ENCODE measurements around the gene FN3K.
"Not testable (repeated sequence)": the region's sequence is repeated elsewhere in the genome, so short reads cannot be mapped to it uniquely, and the experiment has no call there.

FN3K gene

DNA sequence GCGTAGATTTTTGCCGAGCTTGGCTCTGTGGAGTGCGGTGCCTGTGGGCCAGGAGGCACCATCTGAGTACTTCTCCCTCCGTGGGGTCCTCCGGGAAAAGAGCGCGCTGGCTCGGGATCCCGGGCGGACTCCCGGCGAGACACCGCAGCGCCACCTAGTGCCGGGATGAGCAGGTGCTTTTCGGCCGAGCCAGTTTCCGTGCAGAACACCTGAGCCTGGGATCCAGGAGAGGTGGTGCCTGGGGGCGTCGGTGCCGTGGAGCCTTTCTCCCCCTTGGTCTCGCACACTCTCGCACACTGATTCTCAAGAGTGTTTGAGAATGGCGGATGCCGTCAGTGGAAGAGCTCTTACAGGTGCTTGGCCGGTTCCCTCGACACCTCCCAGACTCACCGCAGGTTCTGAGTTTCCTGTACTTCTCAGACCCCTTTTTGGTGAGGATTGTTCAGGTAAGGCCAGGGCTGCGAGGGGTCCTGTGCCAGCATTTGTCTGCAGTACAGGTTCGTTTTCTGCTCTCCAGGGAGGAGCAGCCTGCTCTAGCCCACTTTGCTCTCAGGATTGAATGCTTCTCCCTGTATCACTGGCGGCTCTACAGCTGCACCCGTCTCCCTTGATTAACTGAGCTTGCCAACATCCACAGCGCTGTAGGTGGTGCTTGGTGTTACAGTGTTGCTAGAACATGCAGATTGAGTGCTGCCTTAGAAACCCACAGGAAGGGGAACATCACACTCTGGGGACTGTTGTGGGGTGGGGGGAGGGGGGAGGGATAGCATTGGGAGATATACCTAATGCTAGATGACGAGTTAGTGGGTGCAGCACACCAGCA is 39.8 kb downstream of the FN3K start:
- peak; percentile 28 for DNase-seq (ENCODE audit: low read depth)

DNA sequence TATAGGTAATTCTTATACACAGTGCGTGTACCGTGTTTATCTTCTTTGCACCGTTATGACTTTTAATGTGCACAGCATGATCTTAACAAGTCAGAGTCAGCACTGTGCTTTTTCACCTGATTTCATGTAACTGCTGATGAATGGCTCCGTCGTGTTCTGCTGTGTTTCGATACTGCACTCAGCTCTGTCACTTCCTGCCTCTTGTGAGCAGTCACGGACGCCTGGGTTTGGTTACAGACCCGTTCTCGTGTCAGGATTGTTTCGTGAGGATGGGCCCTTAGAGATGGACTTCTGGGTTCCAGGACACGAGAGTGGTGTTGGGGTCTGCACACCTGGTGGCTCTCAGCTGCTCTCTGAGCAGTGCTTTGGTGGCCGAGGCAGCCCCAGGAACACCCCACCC is 41.0 kb downstream of the FN3K start:
- DNase-seq (ENCODE audit: low read depth) = no peak

DNA sequence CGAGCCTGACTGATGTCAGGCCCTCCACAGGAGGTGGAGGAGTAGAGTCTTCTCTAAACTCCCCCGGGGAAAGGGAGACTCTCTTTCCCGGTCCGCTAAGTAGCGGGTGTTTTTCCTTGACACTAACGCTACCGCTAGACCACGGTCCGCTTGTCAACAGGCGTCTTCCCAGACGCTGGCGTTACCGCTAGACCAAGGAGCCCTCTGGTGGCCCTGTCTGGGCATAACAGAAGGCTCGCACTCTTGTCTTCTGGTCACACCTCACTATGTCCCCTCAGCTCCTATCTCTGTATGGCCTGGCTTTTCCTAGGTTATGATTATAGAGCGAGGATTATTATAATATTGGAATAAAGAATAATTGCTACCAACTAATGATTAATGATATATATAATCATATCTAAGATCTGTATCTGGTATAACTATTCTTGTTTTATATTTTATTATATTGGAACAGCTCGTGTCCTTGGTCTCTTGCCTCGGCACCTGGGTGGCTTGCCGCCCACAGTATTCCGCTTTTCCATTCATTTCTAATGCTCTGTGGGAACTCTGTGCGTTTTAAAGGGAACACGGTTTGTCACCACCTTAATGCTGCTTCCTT is 42.5 kb downstream of the FN3K start:
- DNase-seq (ENCODE audit: low read depth) = not testable (repeated sequence)

DNA sequence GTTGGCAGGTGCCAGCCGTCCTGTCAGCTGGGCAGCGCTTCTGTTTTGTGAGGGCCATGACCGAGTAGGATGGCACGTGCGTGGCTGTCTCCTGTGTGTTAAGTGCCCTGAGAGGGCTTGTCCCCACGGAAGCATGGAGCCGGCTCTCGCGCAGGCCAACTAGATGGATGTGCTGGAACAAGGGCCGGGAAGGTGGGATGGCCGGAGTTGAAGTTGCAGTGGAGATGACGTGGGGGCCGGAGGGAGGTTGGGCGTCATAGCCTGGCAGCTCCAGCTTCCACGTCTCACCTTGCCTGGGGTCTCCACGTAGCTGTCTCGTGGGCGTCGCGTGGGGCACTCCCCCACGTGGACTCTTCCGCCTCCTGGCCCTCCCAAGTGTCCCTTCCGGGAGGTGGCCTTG is 44.1 kb downstream of the FN3K start:
- DNase-seq (ENCODE audit: low read depth) = no peak

DNA sequence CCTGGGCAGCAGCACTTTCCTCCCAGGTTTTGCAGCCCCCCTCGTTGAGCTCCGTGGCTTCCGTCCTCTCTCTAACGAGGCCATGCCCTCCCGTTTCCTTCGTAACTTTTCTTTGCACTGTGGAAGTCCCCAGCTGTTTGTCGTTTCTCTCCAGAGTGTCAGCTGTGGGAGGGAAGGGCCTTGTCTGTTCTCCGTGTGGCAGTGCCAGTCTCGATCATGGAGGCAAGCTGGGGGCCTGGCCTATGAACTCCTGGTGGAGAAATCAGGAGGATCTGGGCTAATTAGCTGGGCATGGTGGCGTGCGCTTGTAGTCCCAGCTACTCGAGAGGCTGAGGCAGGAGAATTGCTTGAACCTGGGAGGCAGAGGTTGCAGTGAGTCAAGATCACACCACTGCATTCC is 44.8 kb downstream of the FN3K start:
- DNase-seq (ENCODE audit: low read depth) = no peak

DNA sequence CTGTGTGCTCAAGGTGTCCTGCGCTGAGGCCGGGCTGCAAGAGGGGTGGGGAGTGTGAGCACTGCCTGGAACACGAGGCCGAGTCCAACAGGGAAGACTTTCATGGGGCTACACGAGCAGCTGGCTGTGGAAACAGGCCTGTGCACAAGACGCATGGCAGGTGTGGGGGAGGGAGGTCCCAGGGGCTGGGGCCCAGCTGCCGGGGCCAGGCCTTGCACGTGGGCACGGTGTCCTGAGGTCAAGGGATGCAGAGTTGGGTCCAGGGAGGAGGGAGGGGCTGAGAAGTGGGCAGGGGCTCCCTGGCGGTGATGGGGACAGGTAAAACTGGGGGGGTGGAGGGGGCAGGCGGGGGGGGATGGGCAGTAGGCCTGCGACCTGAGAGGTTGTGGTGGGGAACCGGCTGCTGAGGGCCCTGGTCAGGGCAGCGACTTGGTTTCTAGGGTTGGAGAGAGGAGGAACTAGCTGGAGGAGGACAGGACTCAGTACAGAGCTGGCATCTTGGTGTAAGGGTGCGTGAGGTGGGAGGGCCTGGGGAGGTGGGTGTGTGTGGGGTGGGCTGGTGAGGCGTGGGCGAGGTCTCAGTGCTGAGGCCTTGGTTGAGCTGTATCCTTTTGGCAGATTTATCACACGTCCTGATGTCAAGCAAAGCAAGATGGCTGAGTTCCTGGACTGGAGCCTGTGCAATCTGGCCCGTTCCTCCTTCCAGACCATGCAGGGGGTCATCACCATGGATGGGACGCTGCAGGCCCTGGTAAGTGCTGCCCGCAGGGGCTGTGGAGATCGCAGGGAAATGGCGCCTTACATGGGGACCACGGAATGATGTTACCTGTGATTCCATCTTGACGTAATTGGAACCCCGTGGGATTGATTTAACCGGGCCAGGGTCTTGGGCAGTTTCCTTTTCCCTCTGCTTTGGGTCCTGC is 45.8 kb downstream of the FN3K start:
- DNase-seq (ENCODE audit: low read depth) = no peak

DNA sequence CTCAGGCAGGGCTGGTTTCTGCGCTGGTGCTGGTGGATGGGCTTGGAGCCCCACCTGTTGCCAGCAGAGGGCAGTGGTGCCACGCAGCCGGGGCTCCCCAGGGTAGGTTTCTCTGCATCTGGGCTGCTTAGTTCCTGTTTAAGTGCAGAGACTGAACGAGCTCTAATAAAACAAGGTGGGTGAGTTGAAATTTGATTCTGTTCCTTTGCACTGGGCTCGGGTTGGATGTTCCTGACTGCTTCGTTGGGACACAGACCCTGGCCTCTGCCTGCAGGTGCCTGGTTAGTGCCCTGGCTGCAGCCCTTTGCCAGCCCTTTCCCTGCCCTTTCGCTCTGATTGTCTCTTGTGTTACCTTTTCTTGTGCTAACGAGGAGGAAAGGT is 46.5 kb downstream of the FN3K start:
- DNase-seq (ENCODE audit: low read depth) = peak; percentile 69

DNA sequence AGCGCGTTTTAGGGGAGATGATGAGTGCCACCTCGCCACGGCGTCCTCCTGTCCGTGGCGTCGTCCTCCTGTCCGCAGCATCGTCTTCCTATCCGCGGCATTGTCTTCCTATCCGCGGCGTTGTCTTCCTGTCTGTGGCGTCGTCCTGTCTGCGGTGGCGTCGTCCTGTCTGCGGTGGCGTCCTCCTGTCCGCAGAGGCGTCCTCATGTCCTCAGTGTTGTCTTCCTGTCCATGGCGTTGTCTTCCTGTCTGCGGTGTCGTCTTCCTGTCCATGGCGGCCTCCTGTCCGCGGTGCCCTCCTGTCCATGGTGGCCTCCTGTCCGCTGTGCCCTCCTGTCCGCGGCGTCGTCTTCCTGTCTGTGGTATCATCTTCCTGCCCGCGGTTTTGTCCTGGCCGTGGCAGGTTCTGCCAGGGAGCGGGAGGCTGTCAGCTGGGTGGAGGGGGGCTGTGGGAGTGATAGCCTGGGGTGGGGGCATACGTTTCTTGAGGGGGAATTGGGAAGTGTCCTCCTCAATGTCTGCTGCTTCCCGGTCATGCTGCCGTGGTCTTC is 47.3 kb downstream of the FN3K start:
- DNase-seq (ENCODE audit: low read depth) = no peak

DNA sequence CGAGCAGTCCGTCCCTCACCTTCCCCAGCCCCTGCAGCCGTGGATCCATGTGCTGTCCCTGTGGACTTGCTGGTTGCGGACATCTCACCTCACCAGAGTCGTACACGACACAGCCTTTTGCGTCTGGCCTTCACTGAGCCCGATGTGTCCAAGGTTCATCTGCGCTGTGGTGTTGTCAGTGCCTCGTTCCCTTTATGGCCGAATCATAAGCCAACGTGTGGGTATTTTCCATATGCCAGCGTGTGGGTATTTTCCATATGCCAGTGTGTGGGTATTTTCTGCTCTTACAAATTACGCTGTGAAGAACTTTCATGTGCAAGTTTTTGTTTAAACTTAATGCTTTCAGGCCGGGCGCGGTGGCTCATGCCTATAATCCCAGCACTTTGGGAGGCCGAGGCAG is 48.1 kb downstream of the FN3K start:
- no peak for DNase-seq (ENCODE audit: low read depth)

DNA sequence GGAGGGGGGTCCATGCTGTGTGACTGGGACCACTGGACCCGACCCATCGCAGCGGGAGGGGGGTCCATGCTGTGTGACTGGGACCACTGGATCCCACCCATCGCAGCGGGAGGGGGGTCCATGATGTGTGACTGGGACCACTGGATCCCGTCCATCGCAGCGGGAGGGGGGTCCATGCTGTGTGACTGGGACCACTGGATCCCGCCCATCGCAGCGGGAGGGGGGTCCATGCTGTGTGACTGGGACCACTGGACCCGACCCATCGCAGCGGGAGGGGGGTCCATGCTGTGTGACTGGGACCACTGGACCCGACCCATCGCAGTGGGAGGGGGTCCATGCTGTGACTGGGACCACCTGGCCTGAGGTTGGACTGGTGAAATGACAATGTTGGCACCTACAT is 50.2 kb downstream of the FN3K start:
- not testable (repeated sequence) for DNase-seq (ENCODE audit: low read depth)

DNA sequence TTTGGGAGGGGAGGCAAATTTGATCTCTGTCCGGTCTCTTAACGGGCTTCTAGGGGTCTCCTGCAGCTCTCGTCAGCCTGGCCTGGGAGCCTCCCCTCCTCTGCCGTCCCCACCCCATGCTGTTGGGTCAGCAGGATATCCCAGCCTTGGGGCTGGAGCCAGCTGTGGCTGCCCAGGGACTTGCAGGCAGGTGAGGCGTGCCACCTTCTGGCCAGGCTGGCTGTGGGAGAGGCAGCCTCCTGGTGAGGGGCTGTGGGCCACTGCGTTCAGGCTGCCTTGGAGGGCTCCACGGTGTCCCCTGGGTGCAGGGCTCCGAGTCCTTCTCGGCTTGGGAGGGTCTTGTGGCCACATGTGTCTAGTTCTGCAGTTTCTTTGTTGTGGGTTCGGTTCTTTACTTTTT is 51.0 kb downstream of the FN3K start:
- no peak for DNase-seq (ENCODE audit: low read depth)

DNA sequence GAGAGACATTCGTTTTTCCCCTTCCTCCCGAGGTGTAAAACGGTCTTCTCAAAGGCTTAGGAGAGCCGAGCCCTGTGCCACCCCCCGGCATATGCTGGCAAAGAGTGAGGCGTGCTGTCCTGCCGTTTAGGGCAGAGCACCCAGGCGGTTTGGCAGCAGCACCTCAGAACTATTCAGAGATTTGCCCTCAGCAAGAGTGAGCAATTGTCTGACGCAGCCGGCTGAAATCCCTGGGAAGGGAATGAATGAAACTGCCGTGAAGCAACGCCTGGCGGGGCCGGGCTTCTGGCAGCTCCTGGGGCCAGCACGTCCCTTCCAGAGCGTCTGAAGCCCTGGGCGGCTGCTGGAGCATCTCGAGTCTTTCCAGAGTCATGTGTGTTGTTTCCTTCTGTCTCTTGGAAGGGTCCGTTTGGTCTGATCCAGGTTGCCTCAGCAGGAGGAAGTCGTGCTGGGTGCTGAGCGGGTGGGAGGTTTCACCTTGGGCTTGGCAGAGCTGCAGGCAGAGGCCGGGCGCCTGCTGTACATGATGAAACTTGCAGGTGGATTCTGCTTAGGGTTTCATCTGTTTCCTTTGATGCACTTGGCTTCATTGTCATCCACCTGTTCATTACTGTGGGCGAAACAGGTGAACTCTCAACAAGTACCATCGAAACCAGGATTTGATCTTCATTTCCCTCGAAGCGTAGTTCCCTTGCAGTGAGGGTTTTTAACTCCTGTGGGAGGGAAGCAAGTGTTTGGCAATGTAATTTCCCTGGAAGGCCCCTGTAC is 51.9 kb downstream of the FN3K start:
- no peak for DNase-seq (ENCODE audit: low read depth)

DNA sequence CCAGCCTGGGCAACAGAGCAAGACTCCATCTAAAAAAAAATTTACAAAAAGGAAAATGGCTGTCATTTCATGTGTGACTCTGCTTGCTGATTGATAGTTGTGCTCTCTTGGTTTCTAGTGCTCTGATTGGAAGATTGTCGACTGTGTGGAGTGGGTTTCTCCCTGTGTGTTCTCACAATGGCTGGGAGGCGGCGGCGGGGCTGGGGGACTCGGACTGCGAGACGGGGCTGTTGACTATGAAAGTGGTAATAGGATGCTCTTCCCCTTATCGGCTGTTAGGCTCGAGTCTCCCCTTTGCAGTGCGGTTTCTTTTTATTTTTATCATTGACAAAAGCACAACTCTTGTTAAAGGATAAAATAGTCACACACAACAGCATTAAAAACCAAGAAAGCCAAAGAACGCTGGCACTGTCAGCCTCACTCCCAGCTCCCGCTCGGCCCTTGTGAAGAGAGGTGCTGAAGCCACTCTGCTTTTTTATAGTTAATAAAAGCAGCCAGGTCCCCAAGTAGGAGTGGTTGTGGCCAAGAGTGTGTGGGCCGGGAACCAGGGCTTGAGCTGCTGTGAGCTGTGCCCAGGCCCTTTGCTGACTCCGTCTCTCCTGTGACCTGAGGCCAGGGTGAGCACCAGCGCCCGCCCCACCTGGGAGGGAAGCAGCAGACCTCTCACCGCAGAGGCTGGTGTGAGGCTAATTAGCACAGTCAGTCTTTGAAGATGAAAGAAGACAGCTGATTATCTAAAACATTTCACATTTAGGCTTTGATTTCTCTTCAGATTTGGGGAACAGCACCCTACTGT is 53.0 kb downstream of the FN3K start:
- DNase-seq (ENCODE audit: low read depth) = no peak

DNA sequence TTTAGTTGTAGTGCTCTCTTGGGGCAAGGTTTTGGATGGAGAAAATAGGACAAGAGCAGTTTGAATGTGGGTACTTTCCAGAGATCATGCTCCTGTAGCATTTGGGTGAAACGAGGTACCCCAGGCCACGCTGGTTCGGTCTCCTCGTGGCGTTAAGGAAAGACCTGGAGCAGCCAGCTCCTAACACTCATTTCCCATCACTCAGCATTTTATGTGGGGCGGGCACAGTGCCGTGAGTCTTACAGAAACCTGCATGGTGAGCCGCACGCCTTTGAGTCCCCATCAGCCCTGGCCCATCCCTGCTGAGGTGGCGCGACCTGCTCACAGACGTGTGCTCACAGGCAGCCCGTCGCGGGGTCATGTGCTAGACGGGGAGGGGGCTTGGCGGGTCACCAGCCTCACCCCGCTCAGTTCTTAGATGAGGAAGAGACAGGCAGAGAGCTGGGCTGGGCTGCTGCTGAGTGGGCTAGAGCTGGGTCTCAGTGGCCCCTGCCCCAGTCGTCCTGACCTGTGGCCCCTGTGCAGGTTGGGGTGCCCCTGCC is 53.7 kb downstream of the FN3K start:
- no peak for DNase-seq (ENCODE audit: low read depth)

DNA sequence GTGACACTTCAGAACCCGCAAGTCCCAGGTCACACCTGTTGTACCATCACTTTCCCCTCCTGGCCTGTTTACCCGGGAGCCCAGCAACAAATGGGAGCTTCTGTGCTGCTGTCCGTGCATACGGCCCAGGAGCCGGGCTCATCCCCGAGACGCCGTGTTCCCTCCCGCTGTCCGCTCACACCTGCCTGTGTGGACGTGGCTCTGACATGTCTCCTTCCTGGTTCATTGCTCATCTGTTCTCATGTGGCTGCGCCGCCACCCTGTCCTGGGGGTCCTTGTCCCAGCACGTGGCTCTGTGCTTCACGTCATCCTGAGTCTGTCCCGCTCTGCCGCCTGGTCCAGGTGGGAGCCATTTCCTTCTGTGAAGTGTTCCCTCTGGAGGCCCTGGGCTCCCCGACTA is 54.4 kb downstream of the FN3K start:
- DNase-seq (ENCODE audit: low read depth) = no peak

DNA sequence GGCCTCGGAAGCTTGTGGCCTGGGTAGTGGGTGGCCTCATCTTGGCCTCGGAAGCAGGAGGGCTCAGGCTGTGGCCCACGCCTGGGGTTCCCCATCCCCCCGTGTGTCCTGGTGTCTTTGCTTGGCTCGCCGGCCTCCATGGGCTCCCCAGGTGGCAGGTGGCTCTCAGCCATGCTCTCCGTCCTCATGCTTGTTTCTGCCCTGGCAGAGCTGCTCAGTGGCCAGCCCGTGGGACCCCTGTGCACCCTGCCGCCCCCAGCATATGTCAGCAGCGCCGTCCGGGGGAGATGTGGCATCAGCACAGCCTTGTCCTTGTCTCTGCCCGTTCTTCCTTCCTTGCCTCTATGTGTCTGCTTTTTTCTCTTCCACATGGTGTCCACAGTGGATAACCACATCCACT is 55.0 kb downstream of the FN3K start:
- no peak for DNase-seq (ENCODE audit: low read depth)

DNA sequence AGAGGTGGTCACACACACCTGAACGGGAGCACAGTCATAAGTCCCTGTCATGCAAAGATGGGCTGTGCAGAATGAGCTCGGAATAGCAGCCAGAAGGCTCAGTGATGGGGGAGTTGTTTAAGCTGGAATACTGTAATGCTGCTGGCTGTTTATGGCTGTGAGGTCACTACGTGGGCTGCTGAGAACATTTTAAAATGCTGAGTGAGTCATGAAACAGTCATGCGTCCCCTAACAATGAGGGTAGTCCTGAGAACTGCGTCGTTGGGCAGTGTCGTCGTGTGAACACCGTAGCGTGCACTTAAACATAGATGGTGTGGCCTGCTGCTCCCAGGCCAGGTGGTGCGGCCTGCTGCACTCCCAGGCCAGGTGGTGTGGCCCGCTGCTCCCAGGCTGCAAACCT is 56.1 kb downstream of the FN3K start:
- no peak for DNase-seq (ENCODE audit: low read depth)

DNA sequence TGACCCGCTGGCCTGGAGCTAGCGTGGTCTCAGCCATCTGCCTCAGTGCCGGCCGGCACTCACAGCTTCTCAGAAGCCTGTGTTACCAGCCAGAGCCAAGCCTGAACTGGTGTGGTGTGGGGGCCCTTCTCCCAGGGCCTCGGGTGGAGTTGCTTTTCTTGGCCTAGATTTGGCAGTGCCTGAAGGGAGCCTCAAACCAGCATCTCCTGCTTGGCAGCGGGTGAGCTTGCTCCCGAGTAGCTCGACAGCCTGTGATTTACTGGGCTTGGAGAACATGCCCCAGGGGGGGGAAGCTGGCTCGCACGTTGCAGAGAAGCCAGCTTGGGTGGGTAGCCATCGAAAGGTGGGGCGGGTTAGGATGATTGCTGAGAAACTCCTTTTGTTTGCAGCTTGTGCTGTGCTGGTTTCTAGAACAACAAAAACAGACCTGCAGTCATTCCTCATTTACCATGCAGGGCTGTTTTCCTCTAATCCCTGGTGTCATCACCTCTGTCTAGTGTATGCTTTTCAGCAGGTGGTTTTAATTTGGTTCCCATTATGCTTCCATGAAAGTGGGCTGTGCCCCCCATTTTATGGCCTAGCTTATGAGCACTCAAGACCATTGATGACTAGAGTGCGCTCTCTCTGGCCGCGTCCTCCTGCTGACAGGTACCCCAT is 58.7 kb downstream of the FN3K start:
- DNase-seq (ENCODE audit: low read depth) = no peak

DNA sequence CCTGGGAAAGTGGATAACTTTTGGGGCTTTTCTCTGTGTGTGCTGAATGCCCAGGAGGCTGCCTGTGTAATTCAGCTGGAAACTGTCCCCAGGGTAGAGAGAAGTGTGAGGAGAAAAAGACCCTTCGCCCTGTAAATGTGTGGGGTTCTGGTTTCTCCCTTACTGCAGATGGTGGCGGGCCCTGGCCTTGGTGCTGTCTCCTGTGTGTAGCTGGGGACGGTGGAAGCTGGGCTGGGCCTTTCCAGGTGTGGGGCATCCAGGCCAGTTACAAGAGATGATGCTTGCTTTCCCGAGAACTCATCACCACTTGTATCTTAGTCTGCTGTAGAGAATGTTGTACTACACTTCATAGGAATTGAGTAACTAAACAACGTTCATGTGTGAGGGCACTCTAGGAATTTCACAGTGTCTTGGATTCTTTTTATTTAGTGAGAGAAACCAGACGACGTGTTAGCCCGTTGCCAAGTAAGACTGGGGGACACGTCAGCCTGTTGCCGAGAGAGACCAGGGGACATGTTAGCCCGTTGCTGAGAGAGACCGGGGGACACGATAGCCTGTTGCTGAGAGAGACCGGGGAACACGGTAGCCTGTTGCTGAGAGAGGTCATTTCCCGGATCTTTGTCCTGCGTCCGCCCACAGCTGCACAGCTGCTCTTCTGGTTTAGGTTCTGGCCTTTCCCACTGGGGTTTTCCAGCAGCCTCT is 59.5 kb downstream of the FN3K start:
- no peak for DNase-seq (ENCODE audit: low read depth)

DNA sequence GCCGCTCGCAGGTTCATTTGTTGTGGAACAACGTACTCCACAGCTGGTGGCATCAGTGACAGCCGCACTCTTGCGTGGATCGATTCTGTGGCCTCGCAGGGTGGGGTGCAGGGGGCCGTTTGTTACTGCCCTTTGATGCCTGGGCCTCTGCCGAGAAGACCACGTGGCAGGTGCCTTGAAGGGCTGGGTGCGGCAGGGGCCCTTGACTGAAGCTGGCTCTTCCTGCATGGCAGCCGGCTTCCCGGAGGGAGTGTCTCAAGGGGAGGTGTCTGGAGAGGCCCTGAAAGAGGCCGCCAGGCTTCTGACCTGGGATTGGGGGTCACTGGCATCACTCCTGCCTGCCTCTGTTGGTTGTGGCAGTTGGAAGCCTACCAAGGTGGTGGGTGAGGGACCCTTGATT is 60.2 kb downstream of the FN3K start:
- no peak for DNase-seq (ENCODE audit: low read depth)
